ENCODE measurements around the gene LRMDA. TPM values are rescaled to one million over a fixed set of nuclear protein-coding genes. Genes with fewer than 3 reads are reported as not detected.

The LRMDA gene
- total RNA-seq, 1 donor from 2014 or later, result not detected

DNA sequence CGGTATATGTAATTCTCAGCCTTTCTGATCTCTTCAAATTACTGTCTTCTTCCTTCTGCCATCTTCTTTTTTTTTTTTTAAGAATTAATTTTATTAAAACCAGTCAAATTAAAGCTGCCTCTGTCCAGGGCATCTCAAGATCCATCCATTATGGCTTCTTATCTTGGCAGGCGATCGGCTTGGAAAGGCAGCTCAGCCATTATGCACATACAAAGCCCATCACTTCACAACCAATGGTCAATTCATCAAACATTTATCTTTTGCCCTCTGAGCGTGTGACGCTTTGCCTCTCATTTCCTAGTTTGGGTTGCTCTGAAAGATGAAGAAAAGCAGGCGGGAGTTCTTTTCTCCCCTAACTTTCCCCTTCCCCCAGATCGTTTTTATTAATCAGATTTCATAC, 591.6 kb downstream of the LRMDA start:
- Mint-ChIP-seq H3K36me3 (ENCODE audit: low read depth) (no peaks in the 10 kb centered on the region), H3K9me3 (no peaks in the 10 kb centered on the region), H3K27me3 (ENCODE audit: low read depth) (no peaks in the 10 kb centered on the region), H3K4me3 (ENCODE audit: low read depth) (no peak overlapping the region), H3K27ac (no peak overlapping the region), H3K4me1 (ENCODE audit: low read depth) (no peaks in the 10 kb centered on the region)
- intact Hi-C loops (cut with micrococcal nuclease), result no loop called here
- DNase-seq (ENCODE audit: low spot score), result no peak

DNA sequence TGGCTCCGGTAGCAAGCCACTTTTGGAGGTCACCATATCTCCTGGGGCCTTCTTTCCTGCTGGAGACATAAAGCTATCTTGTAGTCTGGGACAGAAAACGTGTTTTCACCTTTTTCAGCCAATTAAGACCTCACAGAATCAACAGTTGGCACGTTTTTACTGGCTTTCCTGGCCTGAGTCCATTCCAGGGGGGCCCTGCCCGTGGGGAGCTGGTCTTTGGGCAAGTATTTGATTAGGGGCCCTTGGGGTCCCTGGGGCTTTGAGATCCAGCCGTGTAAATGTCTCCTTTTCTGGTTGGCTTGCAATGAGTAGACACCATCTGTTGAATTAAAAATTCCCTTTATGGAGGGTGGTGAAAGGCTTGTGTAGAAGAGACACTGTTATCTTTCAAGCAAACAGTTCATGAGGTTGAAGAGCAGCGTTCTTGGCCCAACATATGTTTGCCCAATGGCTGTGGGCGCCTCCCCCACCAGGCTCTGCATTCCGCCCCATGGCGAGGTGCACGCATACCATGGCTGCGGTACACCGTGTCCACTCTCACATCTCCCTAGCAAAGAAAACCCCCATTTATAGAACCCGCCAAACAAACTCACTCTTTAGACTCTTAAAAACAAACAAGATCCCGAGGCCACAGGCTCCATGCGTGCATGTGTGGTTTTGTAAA, 593.2 kb downstream of the LRMDA start:
- DNase-seq (ENCODE audit: low spot score), result no peak
- H3K27me3 Mint-ChIP-seq (ENCODE audit: low read depth), result no peaks in the 10 kb centered on the region
- H3K27ac Mint-ChIP-seq, result no peak overlapping the region
- H3K4me1 Mint-ChIP-seq (ENCODE audit: low read depth), result no peaks in the 10 kb centered on the region
- no peaks in the 10 kb centered on the region for H3K9me3 Mint-ChIP-seq
- H3K36me3 Mint-ChIP-seq (ENCODE audit: low read depth), result no peaks in the 10 kb centered on the region
- intact Hi-C loops (cut with micrococcal nuclease), result no loop called here
- no peak overlapping the region for H3K4me3 Mint-ChIP-seq (ENCODE audit: low read depth)

DNA sequence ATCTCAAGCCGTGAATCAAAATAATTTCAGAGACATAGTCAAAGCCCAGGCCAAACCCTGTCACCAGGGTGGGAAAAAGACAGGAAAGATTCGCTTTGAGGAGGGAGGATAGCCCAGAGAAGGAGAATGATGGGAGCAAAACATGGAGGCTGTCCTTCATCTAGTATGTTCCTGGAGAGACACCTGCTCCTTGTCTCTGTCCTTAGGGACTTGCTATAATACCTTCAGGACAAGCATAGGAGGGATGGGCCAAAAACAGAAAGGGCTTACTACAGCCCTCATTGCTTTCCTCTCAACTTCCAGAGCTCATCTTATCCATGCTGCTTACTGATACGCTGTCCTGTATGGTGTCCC, 593.7 kb downstream of the LRMDA start:
- no peak overlapping the region for H3K27ac Mint-ChIP-seq
- no peak for DNase-seq (ENCODE audit: low spot score)
- H3K27me3 Mint-ChIP-seq (ENCODE audit: low read depth), result no peaks in the 10 kb centered on the region
- H3K36me3 Mint-ChIP-seq (ENCODE audit: low read depth), result no peaks in the 10 kb centered on the region
- H3K4me3 Mint-ChIP-seq (ENCODE audit: low read depth), result no peak overlapping the region
- no peaks in the 10 kb centered on the region for H3K9me3 Mint-ChIP-seq
- no peaks in the 10 kb centered on the region for H3K4me1 Mint-ChIP-seq (ENCODE audit: low read depth)
- intact Hi-C loops (cut with micrococcal nuclease), result no loop called here

DNA sequence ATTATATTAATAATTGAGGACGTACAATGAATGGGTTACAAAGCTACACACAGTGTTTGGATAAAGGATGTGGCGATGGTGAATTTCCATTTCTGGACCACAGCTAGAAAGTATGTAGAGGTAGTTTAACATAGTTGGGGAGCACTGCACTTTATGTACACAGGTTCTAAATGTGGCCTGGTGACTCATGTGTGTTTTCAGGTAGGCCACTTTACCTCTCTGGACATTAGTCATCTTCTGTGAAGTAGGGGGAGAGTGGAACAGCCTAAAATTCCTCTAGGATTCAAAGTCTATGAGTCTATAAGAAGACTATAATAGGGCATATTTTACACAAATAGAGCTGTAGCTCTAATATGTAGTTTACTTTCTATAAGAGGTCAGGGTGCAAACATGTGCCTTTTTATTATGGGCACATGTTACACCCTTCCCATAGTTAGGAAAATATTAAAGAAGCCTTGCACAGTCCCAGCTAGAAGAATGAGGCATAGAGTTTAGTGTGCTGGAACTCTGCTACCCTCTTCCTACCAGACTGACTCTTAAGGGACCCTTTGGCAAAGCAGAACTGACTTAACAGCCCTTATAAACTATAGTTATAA, 594.9 kb downstream of the LRMDA start:
- H3K27me3 Mint-ChIP-seq (ENCODE audit: low read depth), result no peaks in the 10 kb centered on the region
- no peaks in the 10 kb centered on the region for H3K4me1 Mint-ChIP-seq (ENCODE audit: low read depth)
- intact Hi-C loops (cut with micrococcal nuclease), result no loop called here
- no peaks in the 10 kb centered on the region for H3K36me3 Mint-ChIP-seq (ENCODE audit: low read depth)
- H3K9me3 Mint-ChIP-seq, result no peaks in the 10 kb centered on the region
- no peak overlapping the region for H3K4me3 Mint-ChIP-seq (ENCODE audit: low read depth)
- no peak for DNase-seq (ENCODE audit: low spot score)
- no peak overlapping the region for H3K27ac Mint-ChIP-seq

DNA sequence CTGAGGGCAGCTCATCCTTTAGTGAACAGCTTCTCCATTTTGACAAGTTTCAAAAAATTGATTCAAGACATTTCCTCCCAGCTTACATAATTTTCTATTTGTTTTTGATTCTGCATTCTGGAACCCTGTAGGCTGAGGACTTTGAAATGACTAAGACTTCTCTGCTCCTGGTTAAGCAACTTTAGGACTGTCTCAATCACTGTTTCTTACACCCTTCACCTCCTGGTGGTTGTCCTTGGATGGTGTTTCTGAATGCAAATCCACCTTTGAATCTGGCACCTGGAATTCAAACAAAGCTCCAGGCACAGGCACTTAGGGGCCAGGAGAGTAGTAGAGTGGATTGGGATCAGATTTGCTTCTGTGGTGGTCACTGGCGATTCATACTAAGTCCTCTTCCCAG, 595.5 kb downstream of the LRMDA start:
- Mint-ChIP-seq H3K36me3 (ENCODE audit: low read depth) (no peaks in the 10 kb centered on the region), H3K27ac (no peak overlapping the region), H3K4me3 (ENCODE audit: low read depth) (no peak overlapping the region), H3K4me1 (ENCODE audit: low read depth) (no peaks in the 10 kb centered on the region), H3K27me3 (ENCODE audit: low read depth) (no peaks in the 10 kb centered on the region), H3K9me3 (no peaks in the 10 kb centered on the region)
- DNase-seq (ENCODE audit: low spot score), result no peak
- intact Hi-C loops (cut with micrococcal nuclease), result no loop called here

DNA sequence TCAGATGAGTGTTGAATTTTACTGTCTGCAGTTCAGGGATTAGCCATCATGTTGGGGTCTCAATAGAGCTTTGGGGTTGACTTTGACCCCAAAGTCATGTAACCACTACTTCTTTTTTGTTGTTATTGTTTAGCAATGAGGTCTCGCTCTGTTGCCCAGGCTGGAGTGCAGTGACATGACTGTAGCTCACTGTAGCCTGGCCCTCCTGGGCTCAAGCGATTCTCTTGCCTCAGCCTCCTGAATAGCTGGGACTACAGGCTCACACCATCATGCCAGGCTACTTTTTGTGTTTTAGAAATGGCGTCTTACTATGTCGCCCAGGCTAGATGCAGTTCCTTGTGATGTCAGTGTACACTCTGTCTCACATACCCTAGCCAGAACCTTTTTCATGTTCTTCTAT, 598.4 kb downstream of the LRMDA start:
- Mint-ChIP-seq H3K4me3 (ENCODE audit: low read depth) (no peak overlapping the region), H3K27me3 (ENCODE audit: low read depth) (no peaks in the 10 kb centered on the region), H3K27ac (no peak overlapping the region), H3K36me3 (ENCODE audit: low read depth) (no peaks in the 10 kb centered on the region), H3K9me3 (no peaks in the 10 kb centered on the region), H3K4me1 (ENCODE audit: low read depth) (no peaks in the 10 kb centered on the region)
- DNase-seq (ENCODE audit: low spot score), result no peak
- intact Hi-C loops (cut with micrococcal nuclease), result no loop called here

DNA sequence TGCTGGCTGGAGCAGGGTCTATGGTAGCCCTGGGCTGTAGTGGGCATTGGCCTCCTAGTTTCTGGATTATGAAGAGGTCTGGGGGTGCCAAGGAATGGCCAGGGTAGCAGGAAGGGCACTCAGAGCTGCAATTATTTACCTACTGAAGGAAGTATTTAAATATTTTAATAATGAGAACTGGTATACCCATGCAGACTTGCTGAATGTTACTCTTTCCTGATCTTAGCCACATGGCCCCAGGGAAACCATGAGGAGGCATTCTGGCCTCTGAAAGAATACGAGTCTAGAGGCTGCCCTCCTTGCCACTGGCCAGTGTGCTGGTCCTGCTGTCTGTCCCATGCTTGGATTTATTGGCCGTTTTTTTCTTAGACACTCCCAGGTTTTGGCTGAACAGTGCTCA, 599.7 kb downstream of the LRMDA start:
- Mint-ChIP-seq H3K27ac (no peak overlapping the region), H3K27me3 (ENCODE audit: low read depth) (no peaks in the 10 kb centered on the region), H3K36me3 (ENCODE audit: low read depth) (no peaks in the 10 kb centered on the region), H3K9me3 (no peaks in the 10 kb centered on the region), H3K4me3 (ENCODE audit: low read depth) (no peak overlapping the region), H3K4me1 (ENCODE audit: low read depth) (no peaks in the 10 kb centered on the region)
- intact Hi-C loops (cut with micrococcal nuclease), result no loop called here
- no peak for DNase-seq (ENCODE audit: low spot score)

DNA sequence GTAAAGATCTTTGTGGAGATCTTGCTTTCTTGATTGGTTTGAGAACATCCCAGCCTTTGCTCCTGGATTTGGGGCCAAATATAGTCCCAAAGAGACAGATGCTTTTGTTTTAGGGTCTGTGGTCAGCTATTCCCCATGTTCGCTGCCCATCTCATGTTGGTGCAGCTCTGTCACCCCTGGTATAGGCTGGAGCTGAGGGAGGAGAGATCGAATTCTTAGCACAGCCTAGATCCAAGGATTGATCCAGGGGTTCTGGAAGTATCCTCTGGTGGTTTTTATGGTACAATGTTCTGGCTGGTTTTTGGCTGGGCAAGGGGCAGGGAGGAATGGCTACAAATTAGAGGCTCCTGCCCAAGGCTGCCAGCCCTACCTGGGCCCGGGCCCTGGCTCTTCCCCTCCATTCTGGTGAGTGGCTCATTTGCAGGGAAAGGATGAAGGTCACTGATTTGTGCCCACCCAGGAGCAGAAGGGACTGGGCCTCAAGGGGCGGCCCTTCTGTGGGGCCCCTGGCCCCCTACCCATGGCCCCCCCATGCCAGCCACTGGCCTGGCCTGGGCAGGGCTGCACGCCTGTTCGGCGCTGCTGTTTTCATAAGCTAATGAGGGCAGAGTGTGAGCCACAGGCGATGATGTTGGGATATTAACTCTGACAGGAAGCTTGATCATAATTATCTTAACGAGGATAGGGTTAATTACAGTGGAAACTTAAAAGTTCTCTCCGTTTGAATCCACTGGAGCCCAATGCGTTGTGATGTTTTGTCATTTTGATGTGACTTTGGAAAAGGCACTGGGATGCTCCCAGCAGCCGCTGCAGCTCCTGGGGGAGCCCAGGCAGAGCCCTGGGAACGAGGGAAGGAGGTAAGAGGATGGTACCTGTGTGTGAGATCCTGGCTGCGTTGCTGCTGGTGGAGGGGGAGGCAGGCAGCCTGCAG, 600.6 kb downstream of the LRMDA start:
- Mint-ChIP-seq H3K4me3 (ENCODE audit: low read depth) (no peak overlapping the region), H3K9me3 (no peaks in the 10 kb centered on the region)
- intact Hi-C loops (cut with micrococcal nuclease), result no loop called here

DNA sequence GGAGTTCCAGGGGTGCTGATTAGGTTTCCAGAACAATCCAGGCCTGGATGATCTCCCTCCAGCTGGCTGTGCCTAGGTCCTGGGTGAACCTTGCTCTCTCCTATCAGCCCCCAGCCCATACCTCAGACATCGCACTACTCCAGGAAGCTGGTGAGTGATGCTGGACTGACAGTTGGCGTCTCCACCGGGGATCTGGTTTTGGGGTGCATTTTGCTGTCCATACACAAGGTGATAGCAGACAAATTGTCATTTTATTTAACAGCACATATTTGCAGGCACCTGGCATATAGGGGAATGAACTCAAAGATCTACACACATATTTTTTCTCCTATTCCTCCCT, 601.2 kb downstream of the LRMDA start:
- no peak for DNase-seq (ENCODE audit: low spot score)
- Mint-ChIP-seq H3K36me3 (ENCODE audit: low read depth) (no peaks in the 10 kb centered on the region), H3K4me3 (ENCODE audit: low read depth) (no peak overlapping the region), H3K27me3 (ENCODE audit: low read depth) (no peaks in the 10 kb centered on the region), H3K4me1 (ENCODE audit: low read depth) (no peaks in the 10 kb centered on the region), H3K27ac (no peak overlapping the region), H3K9me3 (no peaks in the 10 kb centered on the region)
- intact Hi-C loops (cut with micrococcal nuclease), result no loop called here

More for the DNA sequence above, 600.6 kb downstream of the LRMDA start:
- H3K27ac Mint-ChIP-seq, result no peak overlapping the region
- no peaks in the 10 kb centered on the region for H3K36me3 Mint-ChIP-seq (ENCODE audit: low read depth)
- no peak for DNase-seq (ENCODE audit: low spot score)
- no peaks in the 10 kb centered on the region for H3K27me3 Mint-ChIP-seq (ENCODE audit: low read depth)
- H3K4me1 Mint-ChIP-seq (ENCODE audit: low read depth), result no peaks in the 10 kb centered on the region

DNA sequence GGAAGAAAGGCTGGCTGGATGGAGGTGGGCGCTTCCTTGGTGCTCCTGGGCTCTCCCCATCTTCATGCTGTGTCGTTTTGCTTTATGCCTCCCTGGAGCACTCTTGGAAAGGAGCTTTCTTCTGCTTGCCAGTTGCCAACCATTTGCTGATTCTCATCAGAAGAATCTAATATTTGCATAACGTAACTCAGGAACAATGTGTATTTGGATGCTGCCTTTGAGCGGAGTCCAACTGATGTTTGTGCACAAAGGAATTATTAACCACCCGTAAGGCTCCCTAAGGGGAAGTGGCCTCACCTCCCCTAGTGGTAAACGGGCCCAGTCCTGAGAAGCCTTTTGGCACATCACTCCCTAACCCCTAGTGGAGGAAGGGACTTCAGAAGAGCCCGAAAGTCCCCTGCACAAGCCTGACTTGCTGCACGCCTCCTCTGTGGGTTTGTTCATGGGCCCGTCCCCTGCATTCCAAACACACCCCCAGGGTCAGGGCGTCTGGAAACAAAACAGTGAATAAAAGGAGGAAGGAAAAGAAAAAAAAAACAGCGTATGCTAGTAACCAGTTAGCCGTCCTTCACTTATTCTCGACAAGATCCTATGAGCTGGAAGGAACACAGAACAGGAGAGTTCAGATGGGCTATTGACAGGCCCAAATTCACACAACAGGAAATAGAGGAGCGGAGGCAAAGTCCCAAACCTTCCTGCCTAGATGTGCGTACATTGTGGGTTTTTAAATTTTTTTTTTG, 602.2 kb downstream of the LRMDA start:
- Mint-ChIP-seq H3K9me3 (no peaks in the 10 kb centered on the region), H3K4me3 (ENCODE audit: low read depth) (no peak overlapping the region), H3K27ac (no peak overlapping the region), H3K36me3 (ENCODE audit: low read depth) (no peaks in the 10 kb centered on the region), H3K27me3 (ENCODE audit: low read depth) (no peaks in the 10 kb centered on the region), H3K4me1 (ENCODE audit: low read depth) (no peaks in the 10 kb centered on the region)
- DNase-seq (ENCODE audit: low spot score), result no peak
- intact Hi-C loops (cut with micrococcal nuclease), result no loop called here

DNA sequence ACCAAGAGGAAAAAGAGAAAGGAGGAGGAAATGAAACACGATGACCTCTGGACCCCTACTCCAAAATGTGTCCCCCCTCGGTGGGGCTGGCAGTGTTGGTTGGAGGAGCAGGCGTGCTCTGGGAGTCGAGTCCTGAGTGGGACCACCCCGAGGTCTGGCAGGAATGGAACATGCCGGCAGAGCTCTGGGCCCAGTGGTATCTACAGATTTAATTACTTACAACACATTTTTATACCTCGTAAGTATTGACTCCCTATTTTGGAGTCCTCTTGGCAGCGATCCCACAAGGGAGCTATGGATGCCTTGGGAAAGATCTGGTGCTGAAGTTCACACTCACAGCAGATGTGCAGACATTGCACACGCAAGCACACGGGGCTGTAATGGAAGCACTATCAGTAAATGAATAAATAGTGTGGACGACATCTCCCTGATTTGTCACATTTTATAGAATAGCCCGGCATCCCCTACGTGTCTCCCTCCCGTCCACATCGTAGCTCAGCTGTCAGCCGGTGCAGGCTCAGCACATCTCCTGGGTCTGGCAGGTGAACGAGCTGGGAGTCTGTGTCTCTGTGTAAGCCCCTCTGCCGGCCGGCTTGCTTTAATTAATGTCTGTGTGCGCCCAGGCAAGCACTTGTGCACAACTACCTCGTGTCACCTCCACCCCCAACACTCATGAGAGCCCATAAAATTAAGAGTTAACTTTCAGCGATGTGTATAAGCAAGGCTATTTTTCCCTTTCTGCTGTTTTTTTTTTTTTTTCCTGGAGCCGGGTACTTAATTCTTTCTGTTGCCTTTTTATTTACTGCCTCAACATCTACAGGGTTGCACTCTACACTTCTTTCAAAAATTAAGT, 603.2 kb downstream of the LRMDA start:
- Mint-ChIP-seq H3K9me3 (no peaks in the 10 kb centered on the region), H3K4me1 (ENCODE audit: low read depth) (no peaks in the 10 kb centered on the region), H3K36me3 (ENCODE audit: low read depth) (no peaks in the 10 kb centered on the region), H3K27ac (no peak overlapping the region), H3K27me3 (ENCODE audit: low read depth) (no peaks in the 10 kb centered on the region), H3K4me3 (ENCODE audit: low read depth) (no peak overlapping the region)
- DNase-seq (ENCODE audit: low spot score), result no peak
- intact Hi-C loops (cut with micrococcal nuclease), result loop anchor here (5.0 kb wide), 1 partner anchor 632 kb away; the partner anchor contains the start of gene ZNF503
